H9 (cell line): ENCODE data around the gene WDR74. TPM values are rescaled to one million over a fixed set of nuclear protein-coding genes. Genes with fewer than 3 reads are reported as not detected.

Source experiments
- DNase-seq: peaks from one replicate; pipeline ENCODE4 v3.0.0-alpha.2; 2017
- H2AFZ ChIP-seq: one replicate; pipeline ENCODE4 v1.6.1; 2013; ENCODE audit warnings: mild to moderate bottlenecking, low read length, control low read depth, moderate library complexity
- H2AK5ac ChIP-seq: 2 replicates; pipeline ENCODE4 v1.6.1; 2013; ENCODE audit warnings: low read length, control low read depth, mixed read lengths; ENCODE audit not compliant: insufficient read length
- H2BK120ac ChIP-seq: one replicate; pipeline ENCODE4 v1.6.1; 2013; ENCODE audit warnings: low read depth, mild to moderate bottlenecking, low read length, control low read depth, inconsistent platforms; ENCODE audit not compliant: poor library complexity, severe bottlenecking
- H2BK12ac ChIP-seq: 2 replicates; pipeline ENCODE4 v1.6.1; 2013; ENCODE audit warnings: low read length, control low read depth, mixed read lengths, low read depth; ENCODE audit not compliant: insufficient read length
- H2BK15ac ChIP-seq: 2 replicates; pipeline ENCODE4 v1.6.1; 2013; ENCODE audit warnings: low read depth, low read length, control low read depth
- H2BK20ac ChIP-seq: one replicate; pipeline ENCODE4 v1.6.1; 2013; ENCODE audit warnings: low read depth, mild to moderate bottlenecking, low read length, control low read depth, inconsistent platforms; ENCODE audit not compliant: poor library complexity, severe bottlenecking
- H2BK5ac ChIP-seq: 2 replicates; pipeline ENCODE4 v1.6.1; 2013; ENCODE audit warnings: low read length, control low read depth, mixed read lengths; ENCODE audit not compliant: insufficient read length
- H3K14ac ChIP-seq: 2 replicates; pipeline ENCODE4 v1.6.1; 2013; ENCODE audit warnings: low read length, control low read depth; ENCODE audit not compliant: insufficient read depth
- H3K18ac ChIP-seq: 2 replicates; pipeline ENCODE4 v1.6.1; 2013; ENCODE audit warnings: low read depth, mild to moderate bottlenecking, mixed read lengths, low read length, control low read depth; ENCODE audit not compliant: insufficient read length
- H3K23ac ChIP-seq: 2 replicates; pipeline ENCODE4 v1.6.1; 2013; ENCODE audit warnings: low read length, control low read depth, mixed read lengths, low read depth; ENCODE audit not compliant: insufficient read length
- H3K23me2 ChIP-seq: 2 replicates; pipeline ENCODE4 v1.6.1; 2013; ENCODE audit warnings: low read depth, mild to moderate bottlenecking, mixed read lengths, low read length, control low read depth; ENCODE audit not compliant: insufficient read length, poor library complexity, severe bottlenecking
- H3K27ac ChIP-seq: 2 replicates; pipeline ENCODE4 v1.5.1; 2013; ENCODE audit warnings: low read length, control low read depth, mixed read lengths, low read depth; ENCODE audit not compliant: insufficient read length
- H3K27me3 ChIP-seq: 2 replicates; pipeline ENCODE4 v1.6.1; 2013; ENCODE audit warnings: low read length, control low read depth, inconsistent platforms; ENCODE audit not compliant: insufficient read depth
- H3K4ac ChIP-seq: 2 replicates; pipeline ENCODE4 v1.6.1; 2013; ENCODE audit warnings: low read depth, mild to moderate bottlenecking, control low read depth, inconsistent platforms, low read length, moderate library complexity
- H3K4me1 ChIP-seq: 2 replicates; pipeline ENCODE4 v1.6.1; 2013; ENCODE audit warnings: low read length, control low read depth, inconsistent platforms; ENCODE audit not compliant: insufficient read depth
- H3K4me2 ChIP-seq: 2 replicates; pipeline ENCODE4 v1.6.1; 2013; ENCODE audit warnings: low read length, control low read depth, mixed read lengths; ENCODE audit not compliant: insufficient read length, insufficient read depth
- H3K56ac ChIP-seq: 2 replicates; pipeline ENCODE4 v1.6.1; 2013; ENCODE audit warnings: low read depth, mild to moderate bottlenecking, mixed read lengths, low read length, control low read depth; ENCODE audit not compliant: insufficient read length
- H3K79me1 ChIP-seq: 2 replicates; pipeline ENCODE4 v1.6.1; 2013; ENCODE audit warnings: low read depth, mild to moderate bottlenecking, moderate library complexity, low read length, control low read depth, inconsistent platforms; ENCODE audit not compliant: insufficient read depth, poor library complexity, severe bottlenecking
- H3K79me2 ChIP-seq: 2 replicates; pipeline ENCODE4 v1.6.1; 2013; ENCODE audit warnings: low read length, control low read depth, inconsistent platforms; ENCODE audit not compliant: insufficient read depth
- H3K9ac ChIP-seq: 2 replicates; pipeline ENCODE4 v1.6.1; 2013; ENCODE audit warnings: low read length, control low read depth, mixed read lengths; ENCODE audit not compliant: insufficient read length; ENCODE audit errors: extremely low read depth
- H3K9me3 ChIP-seq: one replicate; pipeline ENCODE4 v1.6.1; 2013; ENCODE audit warnings: low read depth, low read length, inconsistent platforms; ENCODE audit not compliant: control insufficient read depth
- H3T11ph ChIP-seq: one replicate; pipeline ENCODE4 v1.6.1; 2013; ENCODE audit warnings: mild to moderate bottlenecking, low read length, control low read depth, inconsistent platforms
- H4K20me1 ChIP-seq: one replicate; pipeline ENCODE4 v1.6.1; 2013; ENCODE audit not compliant: control insufficient read depth, insufficient read length, insufficient read depth
- H4K5ac ChIP-seq: 2 replicates; pipeline ENCODE4 v1.6.1; 2013; ENCODE audit warnings: low read depth, mild to moderate bottlenecking, mixed read lengths, low read length, control low read depth; ENCODE audit not compliant: insufficient read length
- H4K8ac ChIP-seq: replicated peaks from 2 replicates; pipeline ENCODE4 v1.6.1; 2013; ENCODE audit warnings: low read length, control low read depth, mixed read lengths, low read depth; ENCODE audit not compliant: insufficient read length
- H4K91ac ChIP-seq: 2 replicates; pipeline ENCODE4 v1.6.1; 2013; ENCODE audit warnings: low read depth, mild to moderate bottlenecking, moderate library complexity, mixed read lengths, low read length, control low read depth; ENCODE audit not compliant: insufficient read length
- H3K27ac Mint-ChIP-seq, 3 experiments: 2 replicates in 2 of 3; 3 replicates in 1 of 3; pipeline ENCODE4 v1.8.0; 2020 to 2021; ENCODE audit warnings: mixed read lengths in 3 of 3, mild to moderate bottlenecking in 1 of 3, moderate library complexity in 1 of 3
- H3K27me3 Mint-ChIP-seq: 2 replicates; pipeline ENCODE4 v1.8.0; 2021; ENCODE audit warnings: low read depth, mild to moderate bottlenecking, moderate library complexity, mixed read lengths
- H3K36me3 Mint-ChIP-seq, 3 experiments: 2 replicates in 2 of 3; 3 replicates in 1 of 3; pipeline ENCODE4 v1.8.0; 2020 to 2021; ENCODE audit warnings: low read depth in 3 of 3, mixed read lengths in 3 of 3; ENCODE audit not compliant: insufficient read depth in 1 of 3
- H3K4me1 Mint-ChIP-seq, 2 experiments: 2 replicates each; pipeline ENCODE4 v1.8.0; 2020; ENCODE audit warnings: mixed read lengths in 2 of 2
- H3K4me3 Mint-ChIP-seq, 2 experiments: 2 replicates in 1 of 2; 3 replicates in 1 of 2; pipeline ENCODE4 v1.8.0; 2020 to 2021; ENCODE audit warnings: mild to moderate bottlenecking in 2 of 2, mixed read lengths in 2 of 2, moderate library complexity in 1 of 2
- H3K9me3 Mint-ChIP-seq, 2 experiments: 2 replicates in 1 of 2; 3 replicates in 1 of 2; pipeline ENCODE4 v1.8.0; 2020; ENCODE audit warnings: mild to moderate bottlenecking in 2 of 2, mixed read lengths in 2 of 2, moderate library complexity in 1 of 2
- WGBS: extraction: QIAGEN DNeasy Blood & Tissue Kit; methylation state at CpG from one replicate; pipeline ENCODE4 v1.1.7; 2013; ENCODE audit warnings: missing lambda C conversion rate, low lambda C conversion rate, mixed read lengths; ENCODE audit not compliant: insufficient read length; ENCODE audit errors: extremely low coverage; 5-methylcytosine and 5-hydroxymethylcytosine counted together
- total RNA-seq: library from RNA; stranded (reverse); gene quantifications from 2 replicates; pipeline ENCODE4 v1.2.1, GENCODE V29; 2021
- TF ChIP-seq, protein P1 (sequence below): fragments of 200-600 bp; sonication (generic); conservative IDR thresholded peaks from 3 replicates; pipeline ENCODE4 v1.8.0; 2021; ENCODE audit warnings: antibody characterized with exemption, mild to moderate bottlenecking

Gene WDR74
- total RNA-seq, 1 experiment from 2014 or later: 121 TPM

DNA sequence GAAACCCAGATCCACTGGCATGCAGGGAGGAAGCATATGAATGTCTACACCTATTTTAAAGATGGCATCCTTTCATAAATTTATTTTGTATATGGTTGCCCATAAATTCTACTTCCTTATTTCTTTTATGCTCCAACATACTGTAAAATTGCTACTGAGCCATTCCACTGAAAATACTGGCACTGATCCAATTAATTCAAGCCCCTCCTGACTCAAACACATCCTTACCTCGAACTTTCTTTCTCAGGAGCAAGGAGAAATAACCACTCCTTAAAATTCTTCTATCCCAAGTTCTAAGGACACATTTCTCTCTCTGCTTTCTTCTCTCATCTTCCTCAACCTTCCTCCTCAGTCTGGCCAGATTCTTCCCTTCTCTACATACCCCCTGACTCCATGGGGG is 28.6 kb downstream of the WDR74 start:
- Histone ChIP-seq H3K14ac (no peak overlapping the region), H3K79me1 (no peaks in the 10 kb centered on the region), H3K27ac (no peak overlapping the region), H2BK20ac (no peak overlapping the region), H3K56ac (no peak overlapping the region), H3K23ac (no peak overlapping the region), H3K4me1 (no peaks in the 10 kb centered on the region), H3K27me3 (no peaks in the 10 kb centered on the region), H3K23me2 (peaks cover under 1% of the 10 kb centered on the region), H2BK120ac (no peak overlapping the region), H2BK15ac (no peak overlapping the region), H4K5ac (no peak overlapping the region), H2AFZ (no peak overlapping the region), H3K18ac (no peak overlapping the region), H3K9me3 (no peaks in the 10 kb centered on the region), H3K4me2 (no peak overlapping the region), H3K4ac (no peak overlapping the region), H2BK12ac (no peak overlapping the region), H3K9ac (no peak overlapping the region), H2BK5ac (no peak overlapping the region), H3T11ph (no peak overlapping the region), H4K8ac (no peak overlapping the region), H4K20me1 (no peaks in the 10 kb centered on the region), H2AK5ac (no peak overlapping the region), H3K79me2 (no peaks in the 10 kb centered on the region), H4K91ac (no peak overlapping the region)
- Mint-ChIP-seq H3K36me3 (peaks cover 0 to 5% (median under 1%) of the 10 kb centered on the region in 3 experiments; a peak in 3 of 7 replicates), H3K27ac (peak overlapping the region in 1 of 3 experiments; percentile 29; a peak in 3 of 7 replicates), H3K27me3 (no peaks in the 10 kb centered on the region), H3K9me3 (no peaks in the 10 kb centered on the region), H3K4me1 (peaks cover 9% of the 10 kb centered on the region in 2 experiments), H3K4me3 (no peak overlapping the region)
- no CpG with 5 or more reads among the region's 1 CpG for WGBS
- no peak for DNase-seq
- TF ChIP-seq, protein P1, sequence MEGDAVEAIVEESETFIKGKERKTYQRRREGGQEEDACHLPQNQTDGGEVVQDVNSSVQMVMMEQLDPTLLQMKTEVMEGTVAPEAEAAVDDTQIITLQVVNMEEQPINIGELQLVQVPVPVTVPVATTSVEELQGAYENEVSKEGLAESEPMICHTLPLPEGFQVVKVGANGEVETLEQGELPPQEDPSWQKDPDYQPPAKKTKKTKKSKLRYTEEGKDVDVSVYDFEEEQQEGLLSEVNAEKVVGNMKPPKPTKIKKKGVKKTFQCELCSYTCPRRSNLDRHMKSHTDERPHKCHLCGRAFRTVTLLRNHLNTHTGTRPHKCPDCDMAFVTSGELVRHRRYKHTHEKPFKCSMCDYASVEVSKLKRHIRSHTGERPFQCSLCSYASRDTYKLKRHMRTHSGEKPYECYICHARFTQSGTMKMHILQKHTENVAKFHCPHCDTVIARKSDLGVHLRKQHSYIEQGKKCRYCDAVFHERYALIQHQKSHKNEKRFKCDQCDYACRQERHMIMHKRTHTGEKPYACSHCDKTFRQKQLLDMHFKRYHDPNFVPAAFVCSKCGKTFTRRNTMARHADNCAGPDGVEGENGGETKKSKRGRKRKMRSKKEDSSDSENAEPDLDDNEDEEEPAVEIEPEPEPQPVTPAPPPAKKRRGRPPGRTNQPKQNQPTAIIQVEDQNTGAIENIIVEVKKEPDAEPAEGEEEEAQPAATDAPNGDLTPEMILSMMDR: no peak
